ENCODE measurements around the gene GNLY.

Gene GNLY

GRCh38 chr2:85744741-85745601, 50.8 kb downstream of the GNLY start:
- peak; percentile 83 for DNase-seq (ENCODE audit: low spot score)

GRCh38 chr2:85745619-85746018, 51.5 kb downstream of the GNLY start:
- no peak for DNase-seq (ENCODE audit: low spot score)

GRCh38 chr2:85746321-85747004, 52.3 kb downstream of the GNLY start:
- no peak for DNase-seq (ENCODE audit: low spot score)

DNA sequence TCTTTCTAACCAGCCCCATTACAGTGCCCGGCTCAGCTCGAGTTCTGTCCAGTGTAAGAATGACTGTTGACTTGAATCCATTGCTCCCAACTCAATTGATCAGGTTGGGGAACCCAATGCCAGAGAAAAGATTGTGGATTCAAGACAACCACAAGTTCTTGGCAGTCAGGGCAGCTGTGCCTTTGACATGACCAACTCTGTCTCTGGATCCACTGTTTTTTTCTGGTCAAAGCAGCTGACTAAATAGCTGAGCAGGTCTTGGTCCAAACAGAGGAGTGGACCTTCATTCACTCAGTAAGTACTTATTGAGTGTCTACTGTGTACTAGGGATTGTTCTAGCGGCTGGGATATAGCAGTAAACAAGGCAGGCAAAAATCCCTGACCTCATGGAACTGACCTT, 53.3 kb downstream of the GNLY start:
- no peak for DNase-seq (ENCODE audit: low spot score)

GRCh38 chr2:85748039-85748734, 54.0 kb downstream of the GNLY start:
- DNase-seq (ENCODE audit: low spot score) = no peak
